Endothelial cell of umbilical vein (primary cell): ENCODE data around the gene ZDHHC14.

Experiments used
- CTCF ChIP-seq, 2 donors: IDR thresholded peaks; 1 replicate in 1 of 2; 2 replicates in 1 of 2; pipeline ENCODE4 v1.5.1; 2011; ENCODE audit warnings: low read length in 2 of 2, mild to moderate bottlenecking in 2 of 2, moderate library complexity in 2 of 2, control low read depth in 1 of 2, inconsistent platforms in 1 of 2, low read depth in 1 of 2; ENCODE audit not compliant: insufficient read depth in 1 of 2; ENCODE audit errors: extremely low read depth in 1 of 2
- FOS ChIP-seq: IDR thresholded peaks from 2 replicates; pipeline ENCODE4 v1.6.1; 2011; ENCODE audit warnings: mild to moderate bottlenecking, low read length, moderate library complexity, borderline replicate concordance; ENCODE audit not compliant: insufficient read depth
- GATA2 ChIP-seq: IDR thresholded peaks from 2 replicates; pipeline ENCODE4 v1.7.0; 2011; ENCODE audit warnings: low read depth, mild to moderate bottlenecking, moderate library complexity, mixed read lengths, low read length; ENCODE audit not compliant: insufficient read length, insufficient read depth
- MAX ChIP-seq: IDR thresholded peaks from 2 replicates; pipeline ENCODE4 v1.6.1; 2011; ENCODE audit not compliant: insufficient read depth, insufficient read length
- POLR2A ChIP-seq: IDR thresholded peaks from 2 replicates; pipeline ENCODE4 v1.6.1; 2012; ENCODE audit warnings: low read depth, mild to moderate bottlenecking, control low read depth, low read length

DNA sequence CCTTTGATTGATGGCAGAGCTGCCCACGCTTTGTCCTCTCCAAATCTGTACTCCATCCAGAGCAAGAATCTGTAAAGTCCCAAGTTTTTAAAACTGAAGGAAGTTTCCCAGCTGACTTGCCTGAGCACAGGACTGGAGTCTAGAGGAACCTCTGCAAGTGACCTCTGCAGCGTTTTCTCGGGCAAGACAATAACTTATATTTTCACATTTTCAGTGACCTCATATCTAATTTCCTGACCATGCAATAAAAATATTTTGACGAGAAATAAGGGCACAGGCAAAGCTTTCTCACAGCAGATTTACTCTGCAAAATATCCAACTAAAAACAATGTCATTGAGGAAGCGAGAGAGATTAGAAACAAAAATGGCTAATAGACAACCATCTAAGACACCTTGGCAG is 256.5 kb downstream of the ZDHHC14 start:
- no peak for TF ChIP-seq POLR2A
- no peak for TF ChIP-seq CTCF (IDR thresholded peaks at IDR 0.05; ENCODE audit: extremely low read depth in 1 of 2, insufficient read depth in 1 of 2, low read depth in 1 of 2, low read length in 2 of 2)
- TF ChIP-seq MAX = no peak
- TF ChIP-seq FOS = no peak
- TF ChIP-seq GATA2 = no peak
